ENCODE data around the gene ISL2.

ISL2 gene

GRCh38 chr15:76382987-76383728 lies 46.6 kb downstream of the ISL2 start:
- in situ Hi-C loops (cut with MboI; ENCODE audit: low sequenced_read_pairs, unreplicated experiment), result no loop called here
- TF ChIP-seq, protein P1, sequence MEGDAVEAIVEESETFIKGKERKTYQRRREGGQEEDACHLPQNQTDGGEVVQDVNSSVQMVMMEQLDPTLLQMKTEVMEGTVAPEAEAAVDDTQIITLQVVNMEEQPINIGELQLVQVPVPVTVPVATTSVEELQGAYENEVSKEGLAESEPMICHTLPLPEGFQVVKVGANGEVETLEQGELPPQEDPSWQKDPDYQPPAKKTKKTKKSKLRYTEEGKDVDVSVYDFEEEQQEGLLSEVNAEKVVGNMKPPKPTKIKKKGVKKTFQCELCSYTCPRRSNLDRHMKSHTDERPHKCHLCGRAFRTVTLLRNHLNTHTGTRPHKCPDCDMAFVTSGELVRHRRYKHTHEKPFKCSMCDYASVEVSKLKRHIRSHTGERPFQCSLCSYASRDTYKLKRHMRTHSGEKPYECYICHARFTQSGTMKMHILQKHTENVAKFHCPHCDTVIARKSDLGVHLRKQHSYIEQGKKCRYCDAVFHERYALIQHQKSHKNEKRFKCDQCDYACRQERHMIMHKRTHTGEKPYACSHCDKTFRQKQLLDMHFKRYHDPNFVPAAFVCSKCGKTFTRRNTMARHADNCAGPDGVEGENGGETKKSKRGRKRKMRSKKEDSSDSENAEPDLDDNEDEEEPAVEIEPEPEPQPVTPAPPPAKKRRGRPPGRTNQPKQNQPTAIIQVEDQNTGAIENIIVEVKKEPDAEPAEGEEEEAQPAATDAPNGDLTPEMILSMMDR (IDR thresholded peaks at IDR 0.05; ENCODE audit: borderline replicate concordance, control extremely low read depth, extremely low read depth, insufficient read depth, missing control alignments), result no peak
- DNase-seq (ENCODE audit: low spot score), result no peak

- DNase-seq (ENCODE audit: low spot score), result no peak
- in situ Hi-C loops (cut with MboI; ENCODE audit: low sequenced_read_pairs, unreplicated experiment), result no loop called here
- TF ChIP-seq, protein P1 (IDR thresholded peaks at IDR 0.05; ENCODE audit: borderline replicate concordance, control extremely low read depth, extremely low read depth, insufficient read depth, missing control alignments), result no peak
These were observed 47.8 kb downstream of the ISL2 start for GRCh38 chr15:76384409-76384808.

GRCh38 chr15:76386178-76386577 lies 49.6 kb downstream of the ISL2 start:
- in situ Hi-C loops (cut with MboI; ENCODE audit: low sequenced_read_pairs, unreplicated experiment), result no loop called here

GRCh38 chr15:76386926-76387325 lies 50.4 kb downstream of the ISL2 start:
- TF ChIP-seq, protein P1 (IDR thresholded peaks at IDR 0.05; ENCODE audit: borderline replicate concordance, control extremely low read depth, extremely low read depth, insufficient read depth, missing control alignments), result no peak
- DNase-seq (ENCODE audit: low spot score), result no peak
- in situ Hi-C loops (cut with MboI; ENCODE audit: low sequenced_read_pairs, unreplicated experiment), result no loop called here

More at GRCh38 chr15:76386178-76386577, 49.6 kb downstream of the ISL2 start:
- TF ChIP-seq, protein P1 (IDR thresholded peaks at IDR 0.05; ENCODE audit: borderline replicate concordance, control extremely low read depth, extremely low read depth, insufficient read depth, missing control alignments), result no peak
- no peak for DNase-seq (ENCODE audit: low spot score)

DNA sequence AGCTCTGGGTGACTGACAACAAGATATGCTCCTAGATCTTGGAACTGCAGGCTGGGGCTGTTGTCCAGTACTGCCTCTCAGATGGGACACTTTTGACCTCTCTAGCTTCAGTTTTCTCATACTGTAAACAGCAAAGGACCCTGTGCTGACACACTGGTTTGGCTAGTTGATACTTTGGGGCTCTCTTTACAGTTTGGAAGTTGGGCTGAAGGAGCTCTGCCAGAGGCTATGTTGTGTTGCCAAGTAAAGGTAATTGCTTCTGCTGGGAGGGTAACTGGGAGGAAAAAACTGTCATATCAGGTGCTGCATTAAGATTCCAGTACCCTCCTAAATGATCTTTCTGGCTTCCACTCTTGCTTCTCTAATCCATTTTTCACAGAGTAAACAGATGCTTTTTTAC lies 54.0 kb downstream of the ISL2 start:
- TF ChIP-seq, protein P1 (IDR thresholded peaks at IDR 0.05; ENCODE audit: borderline replicate concordance, control extremely low read depth, extremely low read depth, insufficient read depth, missing control alignments), result no peak
- no peak for DNase-seq (ENCODE audit: low spot score)
- in situ Hi-C loops (cut with MboI; ENCODE audit: low sequenced_read_pairs, unreplicated experiment), result no loop called here

DNA sequence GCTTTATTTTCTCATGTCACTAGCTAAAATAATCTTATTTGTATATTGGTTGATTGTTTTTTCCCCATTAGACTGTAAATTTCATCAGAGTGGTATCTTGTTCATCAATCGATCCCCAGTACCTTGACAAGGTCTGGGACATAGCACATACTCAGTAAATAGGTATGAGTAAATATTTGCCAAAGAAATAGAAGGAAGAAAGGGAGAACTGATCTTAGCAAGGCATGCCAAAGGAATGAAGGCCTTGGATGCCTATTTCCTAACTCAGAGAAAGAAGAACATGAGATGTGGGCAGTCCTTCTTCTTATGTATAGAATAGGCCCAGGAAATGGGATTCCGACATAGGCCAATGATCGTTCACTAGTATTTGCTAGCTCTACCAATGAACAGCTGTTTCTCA lies 54.7 kb downstream of the ISL2 start:
- DNase-seq (ENCODE audit: low spot score), result no peak
- TF ChIP-seq, protein P1 (IDR thresholded peaks at IDR 0.05; ENCODE audit: borderline replicate concordance, control extremely low read depth, extremely low read depth, insufficient read depth, missing control alignments), result no peak
- in situ Hi-C loops (cut with MboI; ENCODE audit: low sequenced_read_pairs, unreplicated experiment), result no loop called here

Data from GM13976 (cell line).